ENCODE data around the gene NARS2.

The NARS2 gene

GRCh38 chr11:78408619-78409018, 166.0 kb downstream of the NARS2 start:
- no peak for DNase-seq (ENCODE audit: low spot score)

GRCh38 chr11:78406568-78407196, 168.0 kb downstream of the NARS2 start:
- no peak for DNase-seq (ENCODE audit: low spot score)

DNA sequence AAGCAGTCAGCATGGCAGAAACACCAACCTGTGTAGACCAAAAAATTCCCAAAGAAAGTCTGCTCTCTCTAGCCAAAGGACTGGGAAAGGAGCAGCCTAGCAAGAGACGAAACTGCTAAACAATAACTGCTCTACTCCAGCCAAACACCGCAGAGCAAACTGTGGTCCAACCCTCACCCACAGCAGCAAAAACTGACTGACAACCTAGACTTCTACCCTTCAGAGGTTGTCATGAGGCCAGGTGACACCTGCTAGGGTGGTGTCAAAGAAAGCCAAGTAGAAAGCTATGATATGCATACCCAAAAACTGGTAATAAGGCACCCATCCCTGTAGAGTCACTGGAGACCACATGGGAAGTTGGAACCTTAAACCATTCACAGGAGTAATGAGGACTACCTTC, 168.9 kb downstream of the NARS2 start:
- no peak for DNase-seq (ENCODE audit: low spot score)

- no peak for DNase-seq (ENCODE audit: low spot score)
Measured at GRCh38 chr11:78403781-78404180, 170.9 kb downstream of the NARS2 start.

- no peak for DNase-seq (ENCODE audit: low spot score)
Measured at GRCh38 chr11:78402847-78403246, 171.8 kb downstream of the NARS2 start.

DNA sequence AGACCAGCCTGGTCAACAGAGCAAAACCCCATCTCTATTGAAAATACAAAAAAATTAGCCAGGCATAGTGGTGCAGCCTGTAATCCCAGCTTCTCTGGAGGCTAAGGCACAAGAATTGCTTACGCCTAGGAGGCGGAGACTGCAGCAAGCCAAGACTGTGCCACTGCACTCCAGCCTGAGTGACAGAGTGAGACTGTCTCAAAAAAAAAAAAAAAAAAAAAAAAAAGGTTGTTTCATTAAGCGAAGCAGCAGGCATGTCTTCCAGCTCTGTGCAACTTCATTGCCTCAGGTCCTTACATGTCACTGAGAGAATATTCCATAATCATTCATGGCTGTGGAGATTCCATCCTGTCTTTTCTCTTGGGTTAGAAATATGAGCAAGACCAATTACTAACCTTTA, 174.0 kb downstream of the NARS2 start:
- DNase-seq (ENCODE audit: low spot score) = no peak

GRCh38 chr11:78400116-78400515, 174.5 kb downstream of the NARS2 start:
- DNase-seq (ENCODE audit: low spot score) = no peak

DNA sequence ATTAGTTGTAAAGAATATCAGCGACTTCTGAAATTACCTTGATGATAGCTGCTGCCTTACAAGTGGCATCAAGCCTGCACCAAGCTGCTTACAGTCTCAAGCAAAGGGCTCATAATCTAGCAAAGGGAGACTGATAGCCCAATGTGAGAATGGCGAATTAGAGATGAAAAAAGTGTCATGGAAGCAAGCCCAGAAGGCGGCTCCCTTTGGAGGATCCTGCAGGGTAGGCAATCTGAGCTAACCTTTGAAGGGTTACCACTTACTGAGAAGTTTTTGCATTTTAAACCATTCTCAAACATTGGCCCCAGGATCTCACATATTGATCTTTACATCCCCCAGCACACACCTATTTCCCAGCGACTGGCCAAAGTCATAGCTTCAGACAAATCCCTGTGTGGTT, 175.5 kb downstream of the NARS2 start:
- no peak for DNase-seq (ENCODE audit: low spot score)

DNA sequence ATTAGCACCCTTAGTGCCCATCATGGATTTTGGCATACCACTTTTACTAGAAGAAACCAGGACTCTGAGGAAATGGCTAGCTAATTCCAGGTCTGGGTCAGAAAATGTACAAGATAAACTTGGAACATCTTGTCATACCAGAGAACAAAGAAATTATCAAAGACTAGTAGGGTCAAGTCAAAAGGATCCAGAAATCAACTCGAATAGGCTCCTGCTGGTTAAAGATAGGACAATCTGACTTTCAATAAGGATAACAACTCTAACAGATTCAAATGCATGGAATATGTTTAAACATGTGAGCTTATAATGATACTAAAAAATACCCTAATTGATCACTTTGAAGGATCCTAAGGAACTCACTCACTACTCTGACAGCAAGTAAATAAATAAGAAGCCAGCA, 175.9 kb downstream of the NARS2 start:
- DNase-seq (ENCODE audit: low spot score) = no peak

GRCh38 chr11:78397398-78397797, 177.3 kb downstream of the NARS2 start:
- no peak for DNase-seq (ENCODE audit: low spot score)

DNA sequence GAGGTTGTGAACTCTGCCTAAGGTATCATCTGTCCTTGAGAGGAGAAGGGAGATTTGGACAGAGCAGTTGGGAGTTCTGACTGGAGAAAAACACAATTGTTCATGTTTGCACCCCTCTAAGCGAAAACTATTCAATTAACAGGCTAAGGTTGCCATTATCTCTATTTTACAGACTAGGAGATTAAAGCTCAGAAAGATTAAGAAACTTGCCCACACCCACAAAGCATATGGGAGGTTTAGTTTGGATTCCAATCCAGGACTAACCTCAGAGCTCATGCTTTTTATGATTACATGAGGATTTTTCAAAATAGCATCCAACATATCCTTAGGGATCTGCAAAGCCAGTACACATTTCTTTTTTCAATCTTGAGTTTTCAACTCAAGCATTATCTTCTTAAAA, 179.1 kb downstream of the NARS2 start:
- no peak for DNase-seq (ENCODE audit: low spot score)

DNA sequence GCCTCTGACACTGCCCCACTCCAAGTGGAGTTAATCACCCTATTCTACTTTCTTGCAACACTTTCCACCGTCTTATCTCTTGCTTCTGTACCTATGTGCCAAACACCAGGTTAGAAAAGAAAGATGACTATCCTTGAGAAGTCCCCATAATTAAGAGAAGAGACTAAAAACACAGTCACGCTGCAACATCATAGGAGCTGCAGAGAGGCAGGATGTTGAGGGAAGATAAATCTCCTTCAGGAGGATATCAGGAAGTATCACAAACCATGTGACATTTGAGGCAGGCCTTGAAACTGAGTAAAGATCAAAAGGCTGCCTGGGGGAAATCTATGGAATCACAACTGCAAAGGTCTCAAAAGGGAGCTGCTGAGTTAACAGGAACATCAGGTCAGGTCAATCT, 181.8 kb downstream of the NARS2 start:
- no peak for DNase-seq (ENCODE audit: low spot score)

DNA sequence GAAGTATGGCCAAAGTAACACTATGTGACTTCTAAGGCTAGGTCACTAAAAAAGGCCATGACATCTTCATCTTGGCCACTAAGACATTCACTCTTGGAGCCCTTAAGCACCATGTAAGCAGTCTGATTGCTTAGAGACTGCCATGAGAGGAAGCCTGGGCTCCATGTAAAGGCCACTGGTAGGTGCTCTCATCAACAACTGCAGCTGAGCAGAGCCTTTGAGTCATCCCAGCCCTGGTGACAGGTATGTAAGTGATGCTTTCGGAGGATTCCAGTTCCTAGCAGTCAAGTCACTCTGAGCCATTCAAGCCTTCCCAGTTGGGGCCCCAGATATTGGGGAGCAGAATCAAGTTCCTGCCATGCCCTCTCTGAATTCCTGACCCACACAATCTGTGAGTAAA, 183.2 kb downstream of the NARS2 start:
- DNase-seq (ENCODE audit: low spot score) = no peak

DNA sequence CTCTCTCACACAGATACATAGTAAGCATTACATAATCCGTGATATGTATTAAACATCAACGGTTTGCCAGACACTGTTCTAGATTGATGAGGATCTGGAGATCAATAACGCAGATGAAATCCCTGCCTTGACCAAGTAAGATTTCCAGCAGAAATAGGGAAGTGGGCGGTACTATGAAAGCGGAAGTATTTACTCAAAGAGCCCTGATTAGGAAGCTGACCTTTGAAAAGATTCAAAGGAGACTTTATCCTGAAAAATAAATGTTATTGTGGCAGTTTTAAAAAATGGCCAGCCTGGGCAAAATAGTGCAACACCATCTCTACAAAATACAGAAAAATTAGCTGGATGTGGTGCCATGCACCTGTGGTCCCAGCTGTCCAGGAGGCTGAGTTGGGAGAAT, 183.9 kb downstream of the NARS2 start:
- no peak for DNase-seq (ENCODE audit: low spot score)

- no peak for DNase-seq (ENCODE audit: low spot score)
Measured at GRCh38 chr11:78386215-78386941, 188.3 kb downstream of the NARS2 start.
